Head of caudate nucleus (tissue), 42 donors: Measurements from ENCODE around the gene CBFA2T3.

ENCODE experiments used
- DNase-seq, 42 donors: peaks; one replicate each; pipeline versions ENCODE4 v3.0.0 to v3.0.0-alpha.2; 2020 to 2021; ENCODE audit warnings: mixed read lengths in 7 of 42
- intact Hi-C: fragments of 100-400 bp; cut with DNase I; formaldehyde crosslinking; loops from one replicate; pipeline ENCODE4 v1.15.0; 2022

The CBFA2T3 gene

DNA sequence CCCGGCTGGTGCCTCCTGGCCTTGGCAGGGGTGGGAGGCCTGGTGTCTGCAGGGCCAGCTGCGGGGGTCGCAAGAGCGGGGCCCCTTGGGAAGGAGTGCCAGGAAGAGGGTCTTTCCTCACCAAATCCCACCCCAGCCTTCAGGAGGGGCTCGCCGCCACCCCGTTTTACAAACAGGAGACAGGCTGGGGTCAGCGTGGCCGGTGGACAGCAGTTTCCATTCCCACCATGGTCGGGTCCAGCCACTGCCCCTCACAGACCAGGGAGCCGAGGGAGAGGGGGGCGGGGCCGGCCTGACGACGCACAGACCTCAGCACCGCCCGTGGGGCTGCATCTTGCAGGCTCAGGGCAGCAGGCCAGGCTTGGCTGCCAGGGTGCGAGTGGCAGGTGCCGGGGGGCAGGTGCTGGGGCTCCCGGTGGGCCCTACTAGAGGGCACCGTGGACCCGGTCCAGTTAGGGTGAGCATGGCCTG lies 7.6 kb downstream of the CBFA2T3 start:
- intact Hi-C loops: no loop called here
- DNase-seq: no peak

DNA sequence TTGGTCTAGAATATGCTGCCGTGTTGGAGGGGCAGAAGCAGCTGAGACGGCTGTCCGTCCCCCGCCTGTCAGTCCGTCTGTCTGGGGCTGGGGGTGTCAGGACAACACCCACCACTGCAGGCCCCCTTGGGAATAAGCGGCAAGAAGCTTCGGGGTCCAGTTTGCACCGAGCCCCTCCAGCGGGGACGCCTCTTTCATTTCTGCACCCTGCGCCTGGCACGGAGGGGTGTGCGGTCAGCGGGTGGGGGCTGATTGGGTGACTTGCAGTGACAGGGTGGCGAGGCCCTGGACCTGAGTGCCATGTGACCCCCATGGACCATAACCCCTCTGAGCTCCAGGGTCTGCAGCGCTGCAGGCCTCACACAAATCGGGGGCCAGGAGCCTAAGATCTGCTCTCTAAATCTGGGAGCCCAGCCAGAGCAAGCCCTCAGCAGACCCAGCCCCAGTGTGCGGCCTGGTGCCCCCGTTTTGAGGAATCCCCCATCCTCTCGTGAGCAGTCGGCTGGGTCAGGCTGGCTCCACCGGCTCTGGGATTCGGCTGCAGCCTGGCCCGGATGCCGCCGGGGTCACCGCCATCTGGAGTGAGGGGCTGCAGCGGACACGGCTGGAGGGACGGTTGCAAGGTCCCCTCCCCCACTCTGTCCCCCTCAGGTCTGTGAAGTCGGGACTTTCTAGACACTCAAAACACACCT lies 8.3 kb downstream of the CBFA2T3 start:
- intact Hi-C loops: no loop called here
- DNase-seq: no peak

DNA sequence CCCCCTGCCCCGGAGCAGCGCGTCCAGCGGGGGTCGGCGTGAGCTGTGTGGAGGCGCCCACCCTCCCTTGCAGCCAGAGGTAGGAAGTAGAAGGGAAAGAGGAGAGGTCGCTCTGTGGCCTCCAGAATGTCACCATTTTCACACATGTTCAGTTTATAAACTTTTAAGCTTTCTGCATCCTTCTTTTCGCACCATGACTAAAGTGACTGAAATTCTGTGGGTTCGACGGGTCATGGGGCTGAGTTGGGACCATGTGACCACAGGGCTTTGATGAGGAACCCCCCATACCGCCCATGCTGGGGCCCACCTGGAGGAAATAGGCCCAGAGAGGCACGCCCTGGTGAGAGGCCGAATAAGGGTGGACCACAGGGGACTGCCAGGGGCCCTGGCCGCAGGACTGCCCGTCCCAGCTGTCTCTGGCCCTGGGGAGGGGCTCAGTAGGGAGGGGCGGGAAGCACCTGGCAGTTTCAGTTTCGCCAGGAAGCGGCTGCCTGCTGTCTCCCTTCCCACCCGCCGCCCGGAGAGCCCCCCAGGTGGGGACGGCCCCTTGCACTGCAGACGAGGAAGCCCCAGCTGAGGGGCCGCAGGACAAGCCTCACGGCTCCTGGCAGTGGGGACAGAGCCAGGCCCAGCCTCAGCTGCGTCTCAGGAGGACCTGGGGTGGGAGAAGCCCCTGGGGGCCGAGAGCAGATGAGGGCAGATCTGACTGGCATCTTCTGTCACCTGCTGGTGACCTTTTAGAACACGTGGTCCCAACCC lies 9.0 kb downstream of the CBFA2T3 start:
- peak in 1 of 42 donors; percentile 39 for DNase-seq
- intact Hi-C loops: no loop called here

DNA sequence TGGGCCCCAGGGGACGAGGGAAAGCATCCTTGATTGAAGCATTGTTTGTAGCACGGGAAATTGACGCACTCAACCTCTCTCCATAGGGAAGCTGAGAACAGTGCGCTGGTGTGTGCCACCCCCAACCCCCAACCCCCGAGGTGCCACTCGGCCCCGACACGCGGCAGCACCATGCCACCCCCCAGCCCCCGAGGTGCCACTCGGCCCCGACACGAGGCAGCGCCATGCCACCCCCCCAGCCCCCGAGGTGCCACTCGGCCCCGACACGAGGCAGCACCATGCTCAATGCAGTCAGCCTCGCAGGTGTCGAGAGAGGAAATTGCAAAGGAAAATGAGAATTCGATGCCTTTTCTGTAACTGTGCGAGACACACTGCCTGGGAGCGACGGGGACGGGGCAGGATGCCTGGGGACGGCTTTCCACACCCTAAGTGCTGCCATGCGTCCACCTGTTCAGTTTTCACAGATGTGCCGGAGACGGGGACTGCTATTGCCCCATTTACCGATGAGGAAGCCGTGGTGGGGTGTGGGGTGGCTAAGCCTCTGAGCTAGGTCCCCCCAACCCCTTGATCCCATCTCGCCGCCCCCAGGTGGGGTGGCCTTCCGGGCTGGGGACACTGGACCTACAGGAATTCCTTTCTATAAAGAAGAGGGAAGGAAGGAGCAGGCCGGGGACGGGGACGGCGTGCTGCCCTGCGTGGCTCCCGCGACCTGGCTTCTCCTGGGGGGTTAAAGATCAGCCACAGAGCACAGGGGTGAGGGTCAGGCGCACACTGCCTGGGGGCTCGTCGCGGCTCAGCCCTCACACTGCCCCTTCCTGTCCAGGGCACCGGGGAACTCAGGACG lies 9.8 kb downstream of the CBFA2T3 start:
- DNase-seq: no peak
- intact Hi-C loops: no loop called here

DNA sequence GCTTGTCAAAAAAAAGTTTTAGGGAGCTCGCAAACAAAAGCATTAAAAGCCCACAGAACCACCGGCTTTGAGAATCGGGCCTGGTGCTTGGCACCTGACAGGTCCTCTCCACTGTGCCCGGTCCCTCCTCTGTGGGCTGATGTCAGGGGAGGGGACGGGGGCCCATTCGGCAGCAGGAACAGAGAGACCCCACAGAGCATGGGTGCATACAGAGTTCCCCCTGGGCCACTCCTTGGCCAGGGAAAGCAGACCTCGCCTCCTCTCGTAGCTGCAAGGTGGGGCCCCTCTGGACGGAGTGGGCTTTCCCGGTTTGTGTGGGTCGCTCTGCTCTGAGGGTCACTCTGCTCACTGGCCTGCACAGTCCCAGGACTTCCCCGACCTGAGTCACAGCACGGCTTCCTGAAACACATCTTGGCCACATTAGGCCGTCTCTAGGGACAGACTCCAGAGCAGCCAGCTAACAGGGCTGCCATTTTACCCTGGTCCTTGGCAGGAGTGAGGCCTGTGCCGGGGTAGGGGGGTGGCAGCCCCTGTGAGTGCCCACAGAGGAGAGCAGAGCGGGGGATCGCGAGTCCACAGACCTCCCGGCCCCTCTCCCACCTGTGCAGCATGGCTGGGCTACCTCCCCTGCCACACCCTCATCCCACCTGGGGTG lies 11.1 kb downstream of the CBFA2T3 start:
- no peak for DNase-seq
- intact Hi-C loops: no loop called here

DNA sequence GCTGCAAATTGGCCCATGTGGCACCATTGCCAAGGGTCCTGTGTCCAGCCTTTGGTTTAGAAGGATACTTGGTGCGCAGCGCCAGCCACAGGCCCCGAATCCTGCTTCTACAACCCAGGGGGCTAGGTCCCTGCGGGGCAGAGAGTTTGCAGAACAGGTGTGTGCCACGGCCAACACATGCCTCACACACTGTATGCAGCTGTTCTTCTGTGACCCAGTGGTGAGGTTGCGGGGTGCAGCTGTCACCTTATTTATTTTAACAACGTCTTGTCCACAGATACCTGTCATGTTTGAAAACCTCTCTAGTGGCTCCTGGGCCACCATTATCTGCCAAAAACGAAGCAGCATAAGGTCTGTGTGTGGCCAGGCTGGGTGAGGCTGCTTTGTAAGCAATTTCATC lies 11.6 kb downstream of the CBFA2T3 start:
- DNase-seq: no peak
- intact Hi-C loops: no loop called here

DNA sequence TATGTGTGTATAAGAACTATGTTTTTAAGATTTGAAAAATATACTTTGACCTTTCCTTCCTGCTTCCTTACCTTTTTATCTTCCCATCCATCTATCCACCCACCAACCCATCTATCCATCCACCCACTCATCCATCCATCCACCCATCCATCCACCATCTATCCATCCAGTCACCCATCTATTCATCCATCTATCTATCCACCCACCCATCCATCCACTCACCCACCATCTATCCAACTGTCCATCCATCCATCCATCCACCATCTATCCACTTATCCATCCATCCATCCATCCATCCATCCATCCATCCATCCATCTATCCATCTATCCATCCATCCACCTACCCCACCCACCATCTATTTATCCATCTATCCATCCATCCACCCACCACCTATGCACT lies 12.4 kb downstream of the CBFA2T3 start:
- intact Hi-C loops: no loop called here
- no peak for DNase-seq

DNA sequence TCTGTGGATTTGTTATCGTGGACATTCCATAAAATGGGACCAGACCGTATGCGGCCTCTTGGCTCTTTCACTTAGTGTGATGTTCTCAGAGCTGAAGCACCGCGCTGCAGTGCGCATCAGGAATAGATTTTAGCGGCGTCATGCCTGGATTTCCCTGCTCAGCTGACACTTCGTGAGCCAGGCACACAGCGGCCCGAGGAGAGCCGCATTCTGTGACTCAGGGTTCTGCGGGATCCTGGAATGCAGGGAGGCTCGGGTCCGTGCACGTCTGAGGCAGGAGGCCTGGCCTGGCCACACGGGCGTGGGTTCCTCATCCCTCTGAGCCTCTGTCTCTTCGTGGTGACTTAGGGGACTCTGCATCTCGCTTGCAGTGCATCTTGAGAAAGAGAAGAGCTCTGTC lies 13.4 kb downstream of the CBFA2T3 start:
- no peak for DNase-seq
- intact Hi-C loops: no loop called here

DNA sequence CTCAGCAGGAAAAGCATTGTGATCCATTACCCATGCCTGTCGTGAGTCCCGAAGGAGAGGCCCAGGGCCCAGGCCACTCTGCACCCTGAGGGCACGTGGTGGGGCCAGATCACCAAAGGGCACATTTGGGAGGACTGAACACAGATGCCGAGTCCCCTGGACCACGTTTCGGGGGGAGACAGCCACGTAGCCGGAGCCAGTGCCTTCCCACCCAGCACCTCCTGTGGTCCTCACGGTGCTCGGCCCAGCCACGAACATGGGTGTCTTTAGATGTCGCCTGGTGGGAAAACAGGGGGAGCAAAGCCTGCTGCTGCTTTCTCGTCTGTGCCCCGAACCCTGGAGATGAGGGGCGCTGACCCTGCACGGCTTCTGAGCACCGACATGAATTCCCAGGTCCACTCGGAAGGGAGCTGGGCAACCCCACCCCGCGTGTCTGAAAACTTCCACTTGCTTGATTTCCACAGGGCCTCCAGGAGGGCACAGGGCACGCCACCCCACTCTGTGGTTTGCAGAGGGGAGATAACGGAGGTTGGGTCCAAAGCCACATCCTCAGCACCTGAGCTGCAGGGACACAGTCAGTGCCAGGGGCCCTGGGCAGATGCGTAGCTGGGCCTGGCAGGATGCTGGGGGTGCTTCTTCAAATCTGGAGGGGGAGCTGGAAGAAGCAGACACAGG lies 14.4 kb downstream of the CBFA2T3 start:
- no peak for DNase-seq
- intact Hi-C loops: no loop called here

DNA sequence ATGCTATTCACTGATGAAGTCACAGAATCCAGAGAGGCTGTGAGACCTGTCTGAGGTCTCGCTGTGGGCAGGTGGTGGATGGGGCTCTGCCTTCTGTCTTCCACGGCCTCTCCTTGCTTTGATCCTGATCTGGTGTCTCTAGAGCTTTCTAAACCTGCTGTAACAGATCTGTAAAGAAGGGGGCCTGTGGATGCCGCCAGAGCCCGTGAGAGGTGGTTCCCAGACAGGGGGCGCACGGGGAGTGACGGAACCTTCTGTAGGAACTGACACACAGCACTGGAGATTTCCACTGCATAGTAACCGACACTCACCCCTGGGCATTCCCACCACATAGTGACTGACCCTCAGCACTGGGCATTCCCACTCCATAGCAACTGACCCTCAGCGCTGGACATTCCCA lies 16.0 kb downstream of the CBFA2T3 start:
- intact Hi-C loops: no loop called here
- no peak for DNase-seq

DNA sequence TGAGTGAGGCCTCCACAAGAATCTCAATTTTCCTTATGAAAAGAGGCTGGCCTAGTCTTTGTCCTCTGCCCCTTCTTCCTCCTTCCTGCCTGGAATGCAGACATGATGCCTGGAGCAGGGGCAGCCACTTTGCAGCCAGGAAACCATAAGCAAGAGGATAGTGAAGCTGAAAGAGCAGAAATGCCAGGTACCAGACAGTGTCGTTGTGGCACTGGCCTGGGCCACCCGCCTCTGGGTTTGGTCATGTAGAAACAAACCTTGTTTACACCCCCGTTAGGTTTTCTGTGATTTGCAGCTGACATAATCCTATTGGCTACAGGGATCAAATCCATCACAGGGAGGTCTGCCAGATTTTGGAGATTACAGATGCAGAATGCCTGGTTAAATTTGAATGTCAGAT lies 16.5 kb downstream of the CBFA2T3 start:
- intact Hi-C loops: no loop called here
- no peak for DNase-seq

DNA sequence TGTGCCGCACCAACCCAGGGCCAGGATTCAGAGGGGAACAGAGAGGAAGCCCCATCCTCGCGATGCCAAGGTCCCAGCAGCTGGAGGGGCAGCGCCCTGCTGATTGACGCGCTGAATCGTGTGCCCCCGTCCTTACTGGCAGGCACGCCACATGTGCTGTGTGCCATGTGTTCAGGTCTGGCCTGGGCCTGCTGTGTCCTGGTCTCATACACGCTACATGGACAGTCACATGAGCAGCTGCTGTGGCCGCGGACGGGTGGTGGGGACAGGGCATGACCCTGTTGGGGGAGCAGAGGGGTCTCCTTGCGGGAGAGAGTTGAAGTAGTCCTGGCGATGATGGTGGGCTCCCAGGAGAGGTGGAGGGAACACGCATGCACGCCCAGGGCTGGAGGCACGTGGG lies 18.0 kb downstream of the CBFA2T3 start:
- DNase-seq: no peak
- intact Hi-C loops: no loop called here

DNA sequence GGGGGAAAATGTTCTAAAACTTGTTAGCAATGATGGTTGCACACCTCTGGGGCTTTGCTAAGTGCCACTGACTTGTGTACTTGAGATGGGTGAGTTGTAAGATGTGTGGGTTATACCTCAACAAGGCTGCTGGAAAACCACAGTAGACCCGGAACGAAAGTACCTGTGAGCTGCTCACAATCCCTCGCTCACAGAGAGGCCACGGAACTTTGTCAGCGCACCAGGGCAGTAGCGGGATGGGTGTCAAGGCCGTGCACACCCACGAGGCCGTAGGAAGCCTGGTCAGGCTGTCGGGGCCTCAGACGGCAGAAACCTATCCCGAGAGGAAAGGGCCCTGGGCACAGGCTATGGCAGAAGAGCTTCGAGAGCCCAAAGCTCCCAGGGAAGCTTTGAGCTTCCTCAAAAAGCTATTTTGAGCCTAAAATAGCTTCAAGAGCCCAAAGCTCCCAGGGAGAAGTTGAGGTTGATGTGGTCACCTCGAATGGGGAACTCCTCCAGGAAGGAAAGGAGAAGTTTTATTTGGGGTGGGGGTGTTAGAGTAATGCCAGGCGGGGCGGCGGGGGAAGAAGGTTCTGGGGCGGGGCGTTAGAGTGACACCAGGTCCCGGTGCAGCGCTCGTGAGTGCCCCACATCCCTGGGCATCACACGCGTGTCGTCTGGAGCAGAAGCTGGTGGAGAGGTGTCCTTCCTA lies 19.0 kb downstream of the CBFA2T3 start:
- intact Hi-C loops: no loop called here
- peak in 5 of 42 donors; percentile 15 to 51 (median 35) for DNase-seq

DNA sequence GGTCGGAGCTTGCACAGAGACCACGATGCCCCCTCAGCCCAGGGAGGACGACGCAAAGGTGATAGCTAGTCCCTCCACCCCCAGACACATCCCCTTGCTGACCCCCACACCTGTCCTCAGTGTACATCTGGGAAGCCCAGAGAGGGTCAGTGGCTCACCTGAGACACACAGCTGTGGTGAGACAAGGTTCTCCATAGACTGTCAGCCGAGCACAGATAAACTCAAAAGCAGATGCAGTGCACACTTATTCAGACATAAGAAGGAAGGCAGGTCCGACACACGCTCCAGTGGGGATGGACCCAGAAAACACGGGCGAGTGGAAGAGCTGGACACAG lies 19.6 kb downstream of the CBFA2T3 start:
- DNase-seq: no peak
- intact Hi-C loops: no loop called here

DNA sequence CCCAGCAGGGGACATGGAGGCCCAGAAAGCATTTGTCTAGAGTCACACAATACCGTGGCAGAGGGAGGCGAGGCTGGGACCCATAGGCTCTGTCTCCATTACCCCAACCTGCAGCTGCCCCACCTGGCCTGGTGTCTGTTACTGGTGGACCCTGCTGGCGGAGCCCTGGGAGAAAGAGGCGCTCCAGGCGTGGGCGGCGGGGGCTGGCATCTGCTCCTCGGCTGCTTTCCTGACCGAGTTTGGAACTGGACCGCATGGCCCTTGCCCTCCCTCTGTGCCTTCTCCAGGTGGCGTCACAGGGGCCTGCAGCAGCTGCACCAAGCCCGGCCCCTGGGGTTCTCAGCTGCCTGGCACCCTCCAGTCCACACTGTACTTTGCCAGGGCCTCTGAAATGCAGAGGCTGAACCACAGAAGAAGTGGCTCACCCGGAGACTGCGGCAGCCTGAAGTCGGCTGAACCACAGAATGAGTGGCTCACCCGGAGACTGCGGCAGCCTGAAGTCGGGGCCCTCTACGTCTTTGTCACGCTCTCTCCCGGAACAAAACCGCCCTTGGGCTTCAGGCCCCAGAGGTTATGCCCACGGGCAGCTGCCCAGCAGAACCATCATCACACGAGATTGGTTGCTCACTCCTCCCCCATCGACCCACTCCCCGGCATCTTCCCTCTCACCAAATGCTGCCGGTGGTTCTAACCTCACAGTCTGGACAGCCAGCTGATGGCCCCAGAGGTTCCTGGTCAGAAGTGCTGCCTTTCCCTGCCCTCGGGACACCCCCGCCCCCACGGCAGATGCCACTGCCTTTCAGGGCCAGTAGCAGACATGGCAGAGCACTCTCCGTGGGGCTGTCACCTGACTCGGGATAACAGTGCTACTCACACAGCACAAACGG lies 20.2 kb downstream of the CBFA2T3 start:
- no peak for DNase-seq

DNA sequence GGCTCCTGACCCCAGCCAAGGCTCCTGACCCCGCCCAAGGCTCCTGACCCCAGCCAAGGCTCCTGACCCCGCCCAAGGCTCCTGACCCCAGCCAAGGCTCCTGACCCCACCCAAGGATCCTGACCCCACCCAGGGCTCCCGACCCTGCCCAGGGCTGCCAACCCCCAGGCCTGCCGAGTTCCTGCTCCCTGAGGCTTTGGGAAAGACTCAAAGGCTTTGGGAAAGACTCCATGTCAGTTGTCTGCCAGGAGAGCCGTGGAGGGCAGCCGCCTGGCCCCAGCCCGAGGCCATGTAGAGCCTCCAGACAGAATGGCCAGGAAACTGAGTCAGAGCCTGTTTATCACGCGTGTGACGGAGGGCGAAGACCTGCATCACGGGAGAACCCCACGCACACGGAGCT lies 21.1 kb downstream of the CBFA2T3 start:
- intact Hi-C loops: no loop called here
- DNase-seq: no peak

More for the DNA sequence above, 20.2 kb downstream of the CBFA2T3 start:
- intact Hi-C loops: no loop called here

DNA sequence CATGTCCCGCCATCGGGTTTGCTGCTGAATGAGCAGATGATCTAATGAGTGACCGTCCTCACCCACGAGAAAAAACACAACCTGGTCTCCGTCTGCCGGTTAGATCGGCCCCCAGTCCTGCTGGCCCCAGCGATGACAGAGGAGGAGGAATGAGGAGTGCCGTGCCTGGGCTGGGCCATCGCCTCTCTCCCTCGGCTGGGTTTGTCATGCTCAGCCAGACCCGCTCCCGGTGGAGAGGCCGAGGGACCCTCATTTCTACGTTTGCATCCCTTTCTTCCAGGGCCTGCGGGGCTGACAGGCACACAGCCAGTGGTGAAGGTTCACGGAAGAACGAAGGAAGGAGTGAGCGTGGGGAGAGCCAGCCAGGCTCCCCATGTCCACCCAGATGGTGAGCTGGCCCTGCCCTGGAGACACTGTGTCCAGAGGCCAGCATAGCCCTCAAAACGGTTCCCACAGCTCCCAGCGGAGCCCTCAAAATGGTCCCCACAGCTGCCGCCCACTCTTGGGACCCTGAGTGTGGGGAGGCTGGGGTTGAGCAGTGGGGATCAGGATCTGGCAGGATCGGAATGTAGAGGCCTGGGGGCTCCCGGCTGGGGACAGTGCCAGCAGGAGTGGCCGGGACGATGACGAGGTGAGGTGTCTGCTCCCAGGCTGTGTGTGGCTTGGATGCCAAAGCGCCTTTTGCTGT lies 23.9 kb downstream of the CBFA2T3 start:
- DNase-seq: no peak
- intact Hi-C loops: no loop called here
